A549 (cell line): ENCODE results near the gene AIMP1. TPM values are rescaled to one million over a fixed set of nuclear protein-coding genes. Genes with fewer than 3 reads are reported as not detected.

Experiments used
- ATAC-seq, 2 experiments: fragments of 200-7000 bp in 1 of 2; fragments of >200 bp in 1 of 2; cut with Nextera tagmentation in 1 of 2; cut with Tn5 transposase in 1 of 2; 3 replicates each; pipeline versions ENCODE4 v1.8.0 to v1.9.1; 2018 to 2020; ENCODE audit warnings: mild to moderate bottlenecking in 1 of 2, moderate library complexity in 1 of 2
- CTCF ChIA-PET: fragments of 300-600 bp; sonication (Branson Sonifier 250); formaldehyde crosslinking; extraction: SDS; loops from one replicate; lab custom pipeline; 2021; ENCODE audit warnings: antibody characterized with exemption, inconsistent platforms; lab: Yijun Ruan, JAX
- POLR2A ChIA-PET: fragments of 350-600 bp; formaldehyde crosslinking; extraction: SDS; loops from one replicate; lab custom pipeline; 2021; ENCODE audit warnings: antibody characterized with exemption, inconsistent platforms; lab: Yijun Ruan, JAX
- DNase-seq, 2 experiments: peaks; one replicate each; pipeline versions ENCODE4 v3.0.0 to v3.0.0-alpha.2; 2011 to 2016; ENCODE audit warnings: low read depth in 1 of 2, low spot score in 1 of 2
- FAIRE-seq: peaks from 2 replicates; lab custom pipeline; 2011; peaks lifted over from hg19 to GRCh38; lab: Jason Lieb, UNC
- H3K27ac ChIP-seq, 2 experiments: fragments of >200 bp; sonication (Bioruptor Twin); formaldehyde crosslinking; 3 replicates each; pipeline ENCODE4 v1.5.1; 2016 to 2017
- H3K4me1 ChIP-seq: fragments of >200 bp; sonication (Bioruptor Twin); formaldehyde crosslinking; 3 replicates; pipeline ENCODE4 v1.6.1; 2016
- H3K4me2 ChIP-seq: fragments of >200 bp; sonication (Bioruptor Twin); formaldehyde crosslinking; 3 replicates; pipeline ENCODE4 v1.6.1; 2016
- H3K4me3 ChIP-seq: fragments of >200 bp; sonication (Bioruptor Twin); formaldehyde crosslinking; 3 replicates; pipeline ENCODE4 v1.5.1; 2016
- H3K9me3 ChIP-seq: fragments of >200 bp; sonication (Bioruptor Twin); formaldehyde crosslinking; 3 replicates; pipeline ENCODE4 v1.6.1; 2016
- ESRRA ChIP-seq: fragments of 150-350 bp; IDR thresholded peaks from 2 replicates; pipeline ENCODE4 v1.6.1; 2014; ENCODE audit warnings: mild to moderate bottlenecking, low read length, borderline replicate concordance
- FOXS1 ChIP-seq: fragments of 250-450 bp; sonication (Bioruptor Pico); IDR thresholded peaks from 2 replicates; pipeline ENCODE4 v1.5.0; 2020; ENCODE audit warnings: mild to moderate bottlenecking, moderate library complexity
- HDAC2 ChIP-seq: fragments of 200-600 bp; sonication (generic); IDR thresholded peaks from 2 replicates; pipeline ENCODE4 v1.6.1; 2016
- MAFK ChIP-seq: fragments of 450-650 bp; IDR thresholded peaks from 2 replicates; pipeline ENCODE4 v1.6.1; 2014; ENCODE audit not compliant: partially characterized antibody
- MAZ ChIP-seq: fragments of 150-350 bp; IDR thresholded peaks from 2 replicates; pipeline ENCODE4 v1.6.1; 2014; ENCODE audit warnings: antibody characterized with exemption, low read depth, low read length, borderline replicate concordance
- NPAS2 ChIP-seq: fragments of 250-450 bp; sonication (Bioruptor Pico); IDR thresholded peaks from 2 replicates; pipeline ENCODE4 v1.8.0; 2022; ENCODE audit warnings: mild to moderate bottlenecking, moderate library complexity, borderline replicate concordance
- POLR2A ChIP-seq: IDR thresholded peaks from 2 replicates; pipeline ENCODE4 v1.6.1; 2012; ENCODE audit warnings: mild to moderate bottlenecking, low read length
- RNF2 ChIP-seq: fragments of 200-600 bp; sonication (generic); IDR thresholded peaks from 2 replicates; pipeline ENCODE4 v1.6.1; 2016; ENCODE audit warnings: low read depth, mild to moderate bottlenecking, antibody characterized with exemption, moderate library complexity, borderline replicate concordance
- ZC3H11A ChIP-seq: fragments of 450-650 bp; IDR thresholded peaks from 2 replicates; pipeline ENCODE4 v1.6.1; 2014; ENCODE audit warnings: antibody characterized with exemption, mild to moderate bottlenecking
- ZSCAN20 ChIP-seq: fragments of 250-450 bp; sonication (Bioruptor Pico); IDR thresholded peaks from 2 replicates; pipeline ENCODE4 v1.8.0; 2022; ENCODE audit warnings: mild to moderate bottlenecking, moderate library complexity
- WGBS: methylation state at CpG from one replicate; pipeline ENCODE4 v1.1.6; 2017; ENCODE audit errors: missing lambda C conversion rate; 5-methylcytosine and 5-hydroxymethylcytosine counted together
- polyA plus RNA-seq, 4 experiments: library from polyadenylated mRNA; depleted of rRNA in 3 of 4; stranded (reverse); fragments of >200 nt; fragmentation: RNase III in 1 of 4; extraction: RNeasy Plus Mini Kit Qiagen cat#74134 plus additional on column Dnase treatment in 1 of 4; gene quantifications; 2 replicates in 3 of 4; 3 replicates in 1 of 4; pipeline ENCODE4 v1.2.3, GENCODE V29; 2011 to 2017
- TF ChIP-seq, protein P1 (sequence below): fragments of 250-450 bp; sonication (Bioruptor Pico); IDR thresholded peaks from 2 replicates; pipeline ENCODE4 v1.5.0; 2021; ENCODE audit warnings: mild to moderate bottlenecking, moderate library complexity, borderline replicate concordance
- TF ChIP-seq, protein P2 (sequence below): fragments of >200 bp; sonication (Bioruptor Twin); formaldehyde crosslinking; IDR thresholded peaks from 3 replicates; pipeline ENCODE4 v1.5.1; 2016
- TF ChIP-seq, protein P3 (sequence below): fragments of 200-600 bp; sonication (generic); IDR thresholded peaks from 2 replicates; pipeline ENCODE4 v1.6.1; 2016; ENCODE audit warnings: antibody characterized with exemption, mild to moderate bottlenecking, moderate library complexity
- TF ChIP-seq, protein P4 (sequence below): fragments of 250-450 bp; sonication (Bioruptor Pico); IDR thresholded peaks from 2 replicates; pipeline ENCODE4 v1.5.0; 2020; ENCODE audit warnings: low read depth, mild to moderate bottlenecking, moderate library complexity
- TF ChIP-seq, protein P5 (sequence below): fragments of 150-350 bp; IDR thresholded peaks from 2 replicates; pipeline ENCODE4 v1.6.1; 2014; ENCODE audit warnings: low read depth, mild to moderate bottlenecking, low read length
- TF ChIP-seq, protein P6 (sequence below): fragments of >200 bp; sonication (Bioruptor Twin); formaldehyde crosslinking; IDR thresholded peaks from 2 replicates; pipeline ENCODE4 v1.6.1; 2016

Gene AIMP1
- polyA plus RNA-seq, 2 of the 4 experiments (the other 2 are of a cell fraction) = 35.6 to 70.7 TPM

DNA sequence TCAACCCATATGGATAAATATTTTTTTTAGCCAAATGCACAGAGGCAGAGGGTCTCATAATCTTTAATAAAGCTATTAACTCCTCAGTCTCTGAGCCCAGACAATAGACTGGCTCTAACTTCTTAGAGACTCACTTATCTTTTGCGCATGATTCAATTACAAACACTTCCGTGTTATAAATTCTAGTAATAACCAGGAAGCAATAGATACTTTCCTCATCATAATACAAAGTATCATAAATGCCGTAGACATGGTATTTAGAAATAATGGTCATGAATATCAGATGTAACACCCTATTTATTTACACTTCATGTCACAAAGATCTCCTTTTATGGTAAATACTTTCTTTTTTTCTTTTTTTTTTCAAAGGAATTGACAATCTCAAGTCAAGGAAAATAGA is 56.7 kb downstream of the AIMP1 start:
- FAIRE-seq (no peak), DNase-seq (no peak), ATAC-seq (no peak)
- Histone ChIP-seq H3K27ac (no peak overlapping the region), H3K4me2 (no peak overlapping the region), H3K9me3 (no peaks in the 10 kb centered on the region), H3K4me1 (no peaks in the 10 kb centered on the region), H3K4me3 (no peak overlapping the region)
- WGBS = 76% methylated on average over 3 of the region's 3 CpGs
- ChIA-PET CTCF (no interaction called here), POLR2A (no interaction called here)
- TF ChIP-seq, protein P1, sequence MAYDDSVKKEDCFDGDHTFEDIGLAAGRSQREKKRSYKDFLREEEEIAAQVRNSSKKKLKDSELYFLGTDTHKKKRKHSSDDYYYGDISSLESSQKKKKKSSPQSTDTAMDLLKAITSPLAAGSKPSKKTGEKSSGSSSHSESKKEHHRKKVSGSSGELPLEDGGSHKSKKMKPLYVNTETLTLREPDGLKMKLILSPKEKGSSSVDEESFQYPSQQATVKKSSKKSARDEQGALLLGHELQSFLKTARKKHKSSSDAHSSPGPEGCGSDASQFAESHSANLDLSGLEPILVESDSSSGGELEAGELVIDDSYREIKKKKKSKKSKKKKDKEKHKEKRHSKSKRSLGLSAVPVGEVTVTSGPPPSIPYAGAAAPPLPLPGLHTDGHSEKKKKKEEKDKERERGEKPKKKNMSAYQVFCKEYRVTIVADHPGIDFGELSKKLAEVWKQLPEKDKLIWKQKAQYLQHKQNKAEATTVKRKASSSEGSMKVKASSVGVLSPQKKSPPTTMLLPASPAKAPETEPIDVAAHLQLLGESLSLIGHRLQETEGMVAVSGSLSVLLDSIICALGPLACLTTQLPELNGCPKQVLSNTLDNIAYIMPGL = no peak
- TF ChIP-seq HDAC2 (no peak), ZSCAN20 (CRISPR knock-in tag) (no peak), POLR2A (no peak), MAZ (no peak)
- TF ChIP-seq, protein P2, sequence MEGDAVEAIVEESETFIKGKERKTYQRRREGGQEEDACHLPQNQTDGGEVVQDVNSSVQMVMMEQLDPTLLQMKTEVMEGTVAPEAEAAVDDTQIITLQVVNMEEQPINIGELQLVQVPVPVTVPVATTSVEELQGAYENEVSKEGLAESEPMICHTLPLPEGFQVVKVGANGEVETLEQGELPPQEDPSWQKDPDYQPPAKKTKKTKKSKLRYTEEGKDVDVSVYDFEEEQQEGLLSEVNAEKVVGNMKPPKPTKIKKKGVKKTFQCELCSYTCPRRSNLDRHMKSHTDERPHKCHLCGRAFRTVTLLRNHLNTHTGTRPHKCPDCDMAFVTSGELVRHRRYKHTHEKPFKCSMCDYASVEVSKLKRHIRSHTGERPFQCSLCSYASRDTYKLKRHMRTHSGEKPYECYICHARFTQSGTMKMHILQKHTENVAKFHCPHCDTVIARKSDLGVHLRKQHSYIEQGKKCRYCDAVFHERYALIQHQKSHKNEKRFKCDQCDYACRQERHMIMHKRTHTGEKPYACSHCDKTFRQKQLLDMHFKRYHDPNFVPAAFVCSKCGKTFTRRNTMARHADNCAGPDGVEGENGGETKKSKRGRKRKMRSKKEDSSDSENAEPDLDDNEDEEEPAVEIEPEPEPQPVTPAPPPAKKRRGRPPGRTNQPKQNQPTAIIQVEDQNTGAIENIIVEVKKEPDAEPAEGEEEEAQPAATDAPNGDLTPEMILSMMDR = no peak
- TF ChIP-seq, protein P3, sequence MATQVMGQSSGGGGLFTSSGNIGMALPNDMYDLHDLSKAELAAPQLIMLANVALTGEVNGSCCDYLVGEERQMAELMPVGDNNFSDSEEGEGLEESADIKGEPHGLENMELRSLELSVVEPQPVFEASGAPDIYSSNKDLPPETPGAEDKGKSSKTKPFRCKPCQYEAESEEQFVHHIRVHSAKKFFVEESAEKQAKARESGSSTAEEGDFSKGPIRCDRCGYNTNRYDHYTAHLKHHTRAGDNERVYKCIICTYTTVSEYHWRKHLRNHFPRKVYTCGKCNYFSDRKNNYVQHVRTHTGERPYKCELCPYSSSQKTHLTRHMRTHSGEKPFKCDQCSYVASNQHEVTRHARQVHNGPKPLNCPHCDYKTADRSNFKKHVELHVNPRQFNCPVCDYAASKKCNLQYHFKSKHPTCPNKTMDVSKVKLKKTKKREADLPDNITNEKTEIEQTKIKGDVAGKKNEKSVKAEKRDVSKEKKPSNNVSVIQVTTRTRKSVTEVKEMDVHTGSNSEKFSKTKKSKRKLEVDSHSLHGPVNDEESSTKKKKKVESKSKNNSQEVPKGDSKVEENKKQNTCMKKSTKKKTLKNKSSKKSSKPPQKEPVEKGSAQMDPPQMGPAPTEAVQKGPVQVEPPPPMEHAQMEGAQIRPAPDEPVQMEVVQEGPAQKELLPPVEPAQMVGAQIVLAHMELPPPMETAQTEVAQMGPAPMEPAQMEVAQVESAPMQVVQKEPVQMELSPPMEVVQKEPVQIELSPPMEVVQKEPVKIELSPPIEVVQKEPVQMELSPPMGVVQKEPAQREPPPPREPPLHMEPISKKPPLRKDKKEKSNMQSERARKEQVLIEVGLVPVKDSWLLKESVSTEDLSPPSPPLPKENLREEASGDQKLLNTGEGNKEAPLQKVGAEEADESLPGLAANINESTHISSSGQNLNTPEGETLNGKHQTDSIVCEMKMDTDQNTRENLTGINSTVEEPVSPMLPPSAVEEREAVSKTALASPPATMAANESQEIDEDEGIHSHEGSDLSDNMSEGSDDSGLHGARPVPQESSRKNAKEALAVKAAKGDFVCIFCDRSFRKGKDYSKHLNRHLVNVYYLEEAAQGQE = no peak

DNA sequence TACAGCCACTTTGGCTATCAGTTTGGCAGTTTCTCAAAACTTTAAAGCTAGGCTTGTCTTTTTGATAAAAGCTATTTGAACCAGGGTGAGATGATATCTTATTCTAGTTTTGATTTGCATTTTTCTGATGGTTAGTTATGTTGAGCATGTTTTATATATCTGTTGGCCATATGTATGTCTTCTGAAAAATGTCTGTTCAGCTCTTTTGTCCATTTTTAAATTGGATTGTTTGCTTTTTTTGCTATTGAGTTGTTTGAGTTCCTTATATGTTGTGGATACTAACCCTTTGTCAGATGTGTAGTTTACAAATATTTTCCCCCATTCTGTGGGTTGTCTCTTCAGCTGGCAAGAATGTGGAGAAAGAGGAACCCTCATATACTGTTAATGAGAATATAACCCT is 63.8 kb downstream of the AIMP1 start:
- no peak for TF ChIP-seq FOXS1 (CRISPR knock-in tag)
- TF ChIP-seq MAFK = peak; percentile 38
- TF ChIP-seq, all 56 proteins: peak for 1
- H3K9me3 ChIP-seq = no peaks in the 10 kb centered on the region
- POLR2A ChIA-PET = no interaction called here
- H3K4me3 ChIP-seq = no peak overlapping the region
- no peak overlapping the region for H3K4me2 ChIP-seq
- ATAC-seq (no peak), FAIRE-seq (no peak), DNase-seq (no peak)
- no peak overlapping the region for H3K27ac ChIP-seq
- CTCF ChIA-PET = no interaction called here
- H3K4me1 ChIP-seq = no peaks in the 10 kb centered on the region

DNA sequence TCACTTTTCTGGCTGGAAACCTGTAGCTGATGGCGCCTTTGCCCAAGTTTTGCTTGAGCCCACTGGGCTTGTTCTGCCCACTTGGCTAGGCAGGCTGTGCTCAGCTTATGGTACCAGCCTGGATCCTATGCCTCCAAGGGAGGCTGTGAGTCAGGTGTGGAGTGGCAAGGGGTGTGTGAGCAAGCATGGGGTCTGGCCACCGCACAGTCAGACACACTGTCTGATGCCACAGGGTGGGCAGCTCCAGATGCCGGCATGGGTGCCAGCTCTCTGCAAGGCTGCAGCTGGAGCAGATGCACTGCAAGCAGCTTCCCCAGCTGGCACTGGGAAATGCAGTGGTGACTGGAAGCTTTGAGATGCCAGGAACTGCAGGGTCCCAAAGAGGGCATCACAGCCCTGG is 68.5 kb downstream of the AIMP1 start:
- H3K4me3 ChIP-seq = no peak overlapping the region
- no CpG with 5 or more reads among the region's 3 CpGs for WGBS
- TF ChIP-seq ZC3H11A = no peak
- TF ChIP-seq, protein P4, sequence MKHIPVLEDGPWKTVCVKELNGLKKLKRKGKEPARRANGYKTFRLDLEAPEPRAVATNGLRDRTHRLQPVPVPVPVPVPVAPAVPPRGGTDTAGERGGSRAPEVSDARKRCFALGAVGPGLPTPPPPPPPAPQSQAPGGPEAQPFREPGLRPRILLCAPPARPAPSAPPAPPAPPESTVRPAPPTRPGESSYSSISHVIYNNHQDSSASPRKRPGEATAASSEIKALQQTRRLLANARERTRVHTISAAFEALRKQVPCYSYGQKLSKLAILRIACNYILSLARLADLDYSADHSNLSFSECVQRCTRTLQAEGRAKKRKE = no peak
- TF ChIP-seq ESRRA = no peak
- TF ChIP-seq, protein P5, sequence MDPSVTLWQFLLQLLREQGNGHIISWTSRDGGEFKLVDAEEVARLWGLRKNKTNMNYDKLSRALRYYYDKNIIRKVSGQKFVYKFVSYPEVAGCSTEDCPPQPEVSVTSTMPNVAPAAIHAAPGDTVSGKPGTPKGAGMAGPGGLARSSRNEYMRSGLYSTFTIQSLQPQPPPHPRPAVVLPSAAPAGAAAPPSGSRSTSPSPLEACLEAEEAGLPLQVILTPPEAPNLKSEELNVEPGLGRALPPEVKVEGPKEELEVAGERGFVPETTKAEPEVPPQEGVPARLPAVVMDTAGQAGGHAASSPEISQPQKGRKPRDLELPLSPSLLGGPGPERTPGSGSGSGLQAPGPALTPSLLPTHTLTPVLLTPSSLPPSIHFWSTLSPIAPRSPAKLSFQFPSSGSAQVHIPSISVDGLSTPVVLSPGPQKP = no peak
- TF ChIP-seq RNF2 = no peak
- no peak for TF ChIP-seq NPAS2 (CRISPR knock-in tag)
- TF ChIP-seq HDAC2 = no peak
- TF ChIP-seq, protein P6, sequence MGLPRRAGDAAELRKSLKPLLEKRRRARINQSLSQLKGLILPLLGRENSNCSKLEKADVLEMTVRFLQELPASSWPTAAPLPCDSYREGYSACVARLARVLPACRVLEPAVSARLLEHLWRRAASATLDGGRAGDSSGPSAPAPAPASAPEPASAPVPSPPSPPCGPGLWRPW = no peak
- DNase-seq (no peak), FAIRE-seq (no peak), ATAC-seq (no peak)
- POLR2A ChIA-PET = no interaction called here
- H3K9me3 ChIP-seq = no peaks in the 10 kb centered on the region
- no peaks in the 10 kb centered on the region for H3K4me1 ChIP-seq
- no peak overlapping the region for H3K27ac ChIP-seq
- CTCF ChIA-PET = no interaction called here
- H3K4me2 ChIP-seq = no peak overlapping the region
